Measurements from ENCODE around the gene PKIG.
"Not testable (repeated sequence)": the region's sequence is repeated elsewhere in the genome, so short reads cannot be mapped to it uniquely, and the experiment has no call there.

PKIG gene

DNA sequence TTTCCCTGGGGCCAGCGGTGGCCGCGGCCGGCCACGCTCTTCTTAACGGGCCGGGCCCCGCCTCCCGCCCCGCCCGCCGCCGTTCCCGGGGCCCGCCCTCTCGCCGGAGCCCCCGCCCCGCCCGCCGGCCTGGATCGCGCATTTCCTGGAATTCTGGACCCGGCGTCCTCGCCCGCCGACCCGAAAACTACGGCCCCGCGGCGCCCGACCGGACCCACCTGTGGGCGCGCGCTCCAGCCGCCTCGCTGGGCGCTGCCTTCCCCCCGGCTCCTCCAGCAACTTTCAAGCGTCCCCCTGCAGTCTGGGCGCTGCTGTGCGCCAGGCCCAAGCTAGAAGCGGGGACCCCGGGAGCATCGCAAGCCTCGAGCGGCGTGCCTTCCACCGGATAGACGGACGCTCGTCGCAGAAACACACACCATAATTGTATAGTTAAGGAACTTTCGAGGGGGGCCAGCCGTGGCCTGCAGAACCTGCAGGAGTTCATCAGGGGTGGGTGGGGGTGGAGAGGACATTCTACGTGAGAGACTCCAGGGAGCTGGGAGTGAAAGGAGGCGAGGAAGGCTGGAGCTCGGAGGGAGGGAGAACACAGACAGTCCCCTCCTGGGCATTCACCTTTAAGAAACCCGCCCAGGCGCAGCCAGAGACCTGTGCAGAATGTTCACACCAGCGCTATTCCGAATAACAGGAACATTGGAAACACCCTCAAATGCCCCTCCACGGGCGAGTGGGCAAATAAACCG, 69.5 kb downstream of the PKIG start, which contains the start of gene ADA:
ADA (minus strand) TSS at position 16 of the 740 bp plus-strand sequence. CDS start 92 bp downstream, outside the sequence.
- DNase-seq, result peak in 2 of 3 donors; percentile 32 to 37
- H3K27ac ChIP-seq (ENCODE audit: insufficient read depth, low read length, poor library complexity, severe bottlenecking), result peak within 1 kb of the TSS; percentile 75
- peaks cover 46% of the 10 kb centered on the region for H3K4me1 ChIP-seq (ENCODE audit: control insufficient read depth, insufficient read depth, low read length, poor library complexity, severe bottlenecking)
- H3K36me3 ChIP-seq (ENCODE audit: control insufficient read depth, insufficient read depth, low read length), result no peaks in the 10 kb centered on the region
- peak within 1 kb of the TSS; percentile 92 for H3K4me3 ChIP-seq (ENCODE audit: insufficient read depth, low read depth, low read length, poor library complexity, severe bottlenecking)
- no peaks in the 10 kb centered on the region for H3K9me3 ChIP-seq (ENCODE audit: control insufficient read depth, low read length)
- H3K27me3 ChIP-seq (replicated peaks; ENCODE audit: control insufficient read depth, insufficient read depth, low read length, poor library complexity, severe bottlenecking), result no peaks in the 10 kb centered on the region

DNA sequence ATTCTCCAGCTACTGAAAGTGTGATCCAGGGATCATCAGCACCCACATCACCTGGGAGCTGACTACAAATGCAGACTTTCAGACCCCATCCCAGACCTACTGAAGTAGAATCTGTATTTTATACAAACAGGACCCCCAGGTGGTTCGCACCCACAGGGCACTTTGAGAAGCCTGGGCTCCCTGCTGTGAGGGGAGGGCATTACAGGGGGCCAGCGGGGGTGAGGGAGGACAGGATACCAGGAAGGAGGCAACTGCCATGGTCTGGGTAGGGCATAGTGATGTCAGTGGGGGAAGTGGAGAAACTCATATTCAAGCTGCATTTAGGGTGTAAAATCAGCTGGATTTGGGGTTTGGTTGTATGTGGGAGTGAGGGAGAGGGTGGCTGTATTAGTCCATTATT, 71.2 kb downstream of the PKIG start:
- Histone ChIP-seq H3K36me3 (ENCODE audit: control insufficient read depth, insufficient read depth, low read length) (no peaks in the 10 kb centered on the region), H3K4me3 (ENCODE audit: insufficient read depth, low read depth, low read length, poor library complexity, severe bottlenecking) (no peak overlapping the region), H3K4me1 (ENCODE audit: control insufficient read depth, insufficient read depth, low read length, poor library complexity, severe bottlenecking) (peaks cover 31% of the 10 kb centered on the region), H3K27ac (ENCODE audit: insufficient read depth, low read length, poor library complexity, severe bottlenecking) (no peak overlapping the region), H3K27me3 (replicated peaks; ENCODE audit: control insufficient read depth, insufficient read depth, low read length, poor library complexity, severe bottlenecking) (no peaks in the 10 kb centered on the region), H3K9me3 (ENCODE audit: control insufficient read depth, low read length) (no peaks in the 10 kb centered on the region)
- no peak for DNase-seq

DNA sequence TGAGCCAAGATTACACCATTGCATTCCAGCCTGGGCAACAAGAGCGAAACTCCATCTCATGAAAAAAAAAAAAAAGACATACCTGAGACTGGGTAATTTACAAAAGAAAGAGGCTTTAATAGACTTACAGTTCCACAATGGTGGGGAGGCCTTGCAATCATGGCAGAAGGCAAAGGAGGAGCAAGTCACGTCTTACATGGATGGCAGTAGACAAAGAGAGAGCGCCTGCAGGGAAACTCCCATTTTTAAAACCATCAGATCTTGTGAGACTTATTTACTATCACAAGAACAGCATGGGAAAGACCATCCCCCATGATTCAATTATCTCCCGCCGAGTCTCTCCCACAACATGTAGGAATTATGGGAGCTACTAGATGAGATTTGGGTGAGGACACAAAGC, 71.8 kb downstream of the PKIG start:
- peaks cover 24% of the 10 kb centered on the region for H3K4me1 ChIP-seq (ENCODE audit: control insufficient read depth, insufficient read depth, low read length, poor library complexity, severe bottlenecking)
- H3K4me3 ChIP-seq (ENCODE audit: insufficient read depth, low read depth, low read length, poor library complexity, severe bottlenecking); H3K36me3 ChIP-seq (ENCODE audit: control insufficient read depth, insufficient read depth, low read length); DNase-seq; H3K27ac ChIP-seq (ENCODE audit: insufficient read depth, low read length, poor library complexity, severe bottlenecking); H3K27me3 ChIP-seq (replicated peaks; ENCODE audit: control insufficient read depth, insufficient read depth, low read length, poor library complexity, severe bottlenecking); H3K9me3 ChIP-seq (ENCODE audit: control insufficient read depth, low read length): not testable (repeated sequence)

DNA sequence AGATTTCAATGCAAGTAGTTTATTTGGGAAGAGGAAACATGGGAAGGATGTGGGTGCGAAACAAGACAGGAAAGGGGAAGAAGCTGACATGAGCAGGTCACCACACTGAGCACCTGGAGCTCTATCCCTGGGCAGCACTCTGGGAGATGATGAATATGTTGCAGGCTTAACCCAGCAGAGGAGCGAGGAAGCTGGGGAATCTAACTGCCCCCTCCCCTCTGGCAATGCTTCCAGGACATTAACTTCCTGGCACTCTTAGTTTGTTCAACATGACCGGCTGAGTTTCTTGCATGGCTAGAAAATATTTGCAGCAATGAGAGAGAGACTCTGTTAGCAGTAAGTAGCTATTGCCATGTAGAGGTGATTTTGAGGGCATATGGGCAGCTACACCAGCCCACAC, 74.1 kb downstream of the PKIG start:
- H3K9me3 ChIP-seq (ENCODE audit: control insufficient read depth, low read length), result no peaks in the 10 kb centered on the region
- H3K4me1 ChIP-seq (ENCODE audit: control insufficient read depth, insufficient read depth, low read length, poor library complexity, severe bottlenecking), result peaks cover 4% of the 10 kb centered on the region
- DNase-seq, result no peak
- H3K4me3 ChIP-seq (ENCODE audit: insufficient read depth, low read depth, low read length, poor library complexity, severe bottlenecking), result no peak overlapping the region
- H3K36me3 ChIP-seq (ENCODE audit: control insufficient read depth, insufficient read depth, low read length), result no peaks in the 10 kb centered on the region
- H3K27me3 ChIP-seq (replicated peaks; ENCODE audit: control insufficient read depth, insufficient read depth, low read length, poor library complexity, severe bottlenecking), result no peaks in the 10 kb centered on the region
- H3K27ac ChIP-seq (ENCODE audit: insufficient read depth, low read length, poor library complexity, severe bottlenecking), result no peak overlapping the region

DNA sequence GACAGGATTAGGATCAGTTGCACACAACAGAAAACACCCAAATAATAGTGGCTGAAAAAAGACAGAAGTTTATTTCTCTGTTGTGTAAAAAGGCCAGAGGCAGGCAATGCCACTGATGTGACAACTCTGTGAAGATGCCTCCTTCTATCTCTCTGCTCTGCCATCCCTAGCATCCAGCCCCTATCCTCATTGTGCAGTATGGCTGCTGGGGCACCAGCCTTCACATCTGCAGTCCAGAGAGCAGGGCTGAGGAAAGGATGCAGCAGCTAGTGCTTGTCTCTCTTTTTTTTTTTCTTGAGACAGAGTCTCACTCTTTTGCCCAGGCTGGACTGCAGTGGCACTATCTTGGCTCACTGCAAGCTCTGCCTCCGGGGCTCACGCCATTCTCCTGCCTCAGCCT, 75.5 kb downstream of the PKIG start:
- Histone ChIP-seq H3K9me3 (ENCODE audit: control insufficient read depth, low read length) (no peaks in the 10 kb centered on the region), H3K27me3 (replicated peaks; ENCODE audit: control insufficient read depth, insufficient read depth, low read length, poor library complexity, severe bottlenecking) (no peaks in the 10 kb centered on the region), H3K4me3 (ENCODE audit: insufficient read depth, low read depth, low read length, poor library complexity, severe bottlenecking) (no peak overlapping the region), H3K27ac (ENCODE audit: insufficient read depth, low read length, poor library complexity, severe bottlenecking) (no peak overlapping the region), H3K36me3 (ENCODE audit: control insufficient read depth, insufficient read depth, low read length) (peaks cover 2% of the 10 kb centered on the region), H3K4me1 (ENCODE audit: control insufficient read depth, insufficient read depth, low read length, poor library complexity, severe bottlenecking) (peaks cover 2% of the 10 kb centered on the region)
- no peak for DNase-seq

DNA sequence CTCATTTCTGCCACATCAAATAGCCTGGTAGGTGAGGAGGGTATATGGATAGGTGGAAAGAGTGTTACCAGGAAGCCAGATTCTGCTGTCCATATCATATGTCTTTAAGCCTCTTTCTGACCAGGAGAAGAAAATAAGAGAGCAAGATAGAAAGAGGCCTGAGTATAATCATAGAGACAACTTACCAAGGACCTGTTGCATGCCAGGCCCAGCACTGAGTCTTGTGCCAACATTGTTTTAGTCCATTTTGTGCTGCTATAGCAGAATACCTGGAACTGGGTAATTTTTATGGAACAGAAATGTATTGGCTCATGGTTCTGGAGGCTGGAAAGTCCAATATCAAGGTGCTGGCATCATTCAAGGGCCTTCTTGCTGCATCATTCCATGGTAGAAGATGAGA, 76.4 kb downstream of the PKIG start:
- no peaks in the 10 kb centered on the region for H3K27me3 ChIP-seq (replicated peaks; ENCODE audit: control insufficient read depth, insufficient read depth, low read length, poor library complexity, severe bottlenecking)
- H3K9me3 ChIP-seq (ENCODE audit: control insufficient read depth, low read length), result no peaks in the 10 kb centered on the region
- no peak for DNase-seq
- no peak overlapping the region for H3K27ac ChIP-seq (ENCODE audit: insufficient read depth, low read length, poor library complexity, severe bottlenecking)
- no peak overlapping the region for H3K4me3 ChIP-seq (ENCODE audit: insufficient read depth, low read depth, low read length, poor library complexity, severe bottlenecking)
- peaks cover 6% of the 10 kb centered on the region for H3K36me3 ChIP-seq (ENCODE audit: control insufficient read depth, insufficient read depth, low read length)
- H3K4me1 ChIP-seq (ENCODE audit: control insufficient read depth, insufficient read depth, low read length, poor library complexity, severe bottlenecking), result no peaks in the 10 kb centered on the region

DNA sequence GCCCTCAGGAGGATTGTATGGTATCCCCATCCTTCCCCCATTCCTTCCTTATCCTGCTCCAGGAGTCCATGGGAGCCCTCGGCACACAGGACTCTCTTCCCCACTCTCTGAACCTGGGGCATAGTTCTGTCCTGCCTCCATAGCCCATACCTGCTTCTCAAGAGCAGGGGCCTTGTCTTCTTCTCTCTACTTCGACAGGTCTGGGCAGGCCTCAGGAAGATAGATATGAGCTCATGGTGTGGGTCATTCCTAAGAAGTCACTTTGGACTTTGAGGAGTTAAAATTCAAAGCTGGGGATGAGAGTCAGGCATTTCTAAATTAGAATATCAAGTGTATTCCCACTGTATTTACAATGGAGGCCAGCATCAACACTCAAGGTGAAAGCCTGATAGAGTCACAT, 77.6 kb downstream of the PKIG start:
- DNase-seq, result no peak
- Histone ChIP-seq H3K36me3 (ENCODE audit: control insufficient read depth, insufficient read depth, low read length) (peaks cover 6% of the 10 kb centered on the region), H3K4me3 (ENCODE audit: insufficient read depth, low read depth, low read length, poor library complexity, severe bottlenecking) (no peak overlapping the region), H3K4me1 (ENCODE audit: control insufficient read depth, insufficient read depth, low read length, poor library complexity, severe bottlenecking) (no peaks in the 10 kb centered on the region), H3K27ac (ENCODE audit: insufficient read depth, low read length, poor library complexity, severe bottlenecking) (no peak overlapping the region), H3K9me3 (ENCODE audit: control insufficient read depth, low read length) (no peaks in the 10 kb centered on the region), H3K27me3 (replicated peaks; ENCODE audit: control insufficient read depth, insufficient read depth, low read length, poor library complexity, severe bottlenecking) (no peaks in the 10 kb centered on the region)

DNA sequence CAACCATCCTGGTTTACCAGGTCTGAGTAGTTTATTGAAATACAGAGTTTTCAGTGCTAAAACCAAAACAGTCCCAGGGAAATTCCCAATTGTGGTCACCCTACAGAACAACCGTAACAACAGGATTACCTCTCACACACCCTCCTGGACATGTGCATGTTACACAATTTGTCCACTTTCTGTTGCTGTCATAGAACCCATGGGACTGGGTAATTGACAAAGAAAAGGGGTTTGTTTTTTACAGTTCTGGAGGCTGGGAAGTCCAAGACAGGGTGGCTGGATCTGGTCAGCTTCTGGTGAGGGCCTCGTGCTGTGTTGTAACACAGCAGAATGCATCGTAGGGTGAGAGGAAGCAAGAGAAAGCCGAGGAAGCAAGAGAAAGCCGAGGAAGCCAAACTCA, 78.2 kb downstream of the PKIG start:
- Histone ChIP-seq H3K27me3 (replicated peaks; ENCODE audit: control insufficient read depth, insufficient read depth, low read length, poor library complexity, severe bottlenecking) (no peaks in the 10 kb centered on the region), H3K4me1 (ENCODE audit: control insufficient read depth, insufficient read depth, low read length, poor library complexity, severe bottlenecking) (no peaks in the 10 kb centered on the region), H3K9me3 (ENCODE audit: control insufficient read depth, low read length) (no peaks in the 10 kb centered on the region), H3K27ac (ENCODE audit: insufficient read depth, low read length, poor library complexity, severe bottlenecking) (no peak overlapping the region), H3K36me3 (ENCODE audit: control insufficient read depth, insufficient read depth, low read length) (peaks cover 6% of the 10 kb centered on the region), H3K4me3 (ENCODE audit: insufficient read depth, low read depth, low read length, poor library complexity, severe bottlenecking) (no peak overlapping the region)
- DNase-seq, result no peak

DNA sequence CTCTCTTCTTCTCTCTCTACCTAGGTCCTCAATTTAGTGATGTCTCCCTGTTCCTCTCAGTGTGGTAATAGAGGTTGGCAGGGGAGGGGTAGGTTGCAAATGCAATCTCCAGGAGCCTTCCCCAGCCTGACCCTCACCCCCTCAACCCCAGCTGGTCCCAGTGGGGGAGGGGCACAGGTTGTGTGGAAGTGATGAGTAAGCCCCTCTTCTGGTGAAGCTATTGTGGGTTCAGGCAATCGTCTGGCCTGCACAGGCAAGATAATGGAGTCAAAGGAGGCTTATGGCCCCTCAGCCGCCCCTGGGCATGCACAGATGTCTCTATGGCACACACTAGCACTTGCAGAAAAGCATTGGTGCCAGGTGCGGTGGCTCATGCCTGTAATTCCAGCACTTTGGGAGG, 79.9 kb downstream of the PKIG start:
- H3K4me3 ChIP-seq (ENCODE audit: insufficient read depth, low read depth, low read length, poor library complexity, severe bottlenecking), result no peak overlapping the region
- no peak for DNase-seq
- H3K9me3 ChIP-seq (ENCODE audit: control insufficient read depth, low read length), result no peaks in the 10 kb centered on the region
- H3K36me3 ChIP-seq (ENCODE audit: control insufficient read depth, insufficient read depth, low read length), result peaks cover 6% of the 10 kb centered on the region
- H3K27me3 ChIP-seq (replicated peaks; ENCODE audit: control insufficient read depth, insufficient read depth, low read length, poor library complexity, severe bottlenecking), result no peaks in the 10 kb centered on the region
- no peaks in the 10 kb centered on the region for H3K4me1 ChIP-seq (ENCODE audit: control insufficient read depth, insufficient read depth, low read length, poor library complexity, severe bottlenecking)
- H3K27ac ChIP-seq (ENCODE audit: insufficient read depth, low read length, poor library complexity, severe bottlenecking), result no peak overlapping the region

DNA sequence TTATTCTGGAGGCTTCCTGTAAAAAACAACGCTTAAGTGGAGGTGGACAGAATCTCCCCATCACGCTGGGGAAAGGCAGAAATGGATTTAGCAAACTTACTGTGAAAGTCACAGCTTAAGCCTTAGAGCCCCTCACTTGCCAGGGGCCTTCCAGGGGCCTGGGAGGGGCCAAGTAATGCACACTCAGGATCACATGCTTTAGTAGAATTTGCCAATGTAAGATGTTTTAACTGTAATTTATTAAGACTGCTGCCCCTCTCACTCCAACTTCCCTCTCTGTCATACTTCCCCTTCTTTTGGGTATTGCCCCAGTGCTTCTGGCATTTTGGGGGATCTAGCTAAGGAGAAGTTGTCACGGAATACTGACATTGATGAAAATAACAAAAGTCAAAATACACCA, 81.8 kb downstream of the PKIG start:
- peaks cover 6% of the 10 kb centered on the region for H3K36me3 ChIP-seq (ENCODE audit: control insufficient read depth, insufficient read depth, low read length)
- H3K9me3 ChIP-seq (ENCODE audit: control insufficient read depth, low read length), result no peaks in the 10 kb centered on the region
- no peak for DNase-seq
- no peaks in the 10 kb centered on the region for H3K27me3 ChIP-seq (replicated peaks; ENCODE audit: control insufficient read depth, insufficient read depth, low read length, poor library complexity, severe bottlenecking)
- no peak overlapping the region for H3K27ac ChIP-seq (ENCODE audit: insufficient read depth, low read length, poor library complexity, severe bottlenecking)
- H3K4me3 ChIP-seq (ENCODE audit: insufficient read depth, low read depth, low read length, poor library complexity, severe bottlenecking), result no peak overlapping the region
- H3K4me1 ChIP-seq (ENCODE audit: control insufficient read depth, insufficient read depth, low read length, poor library complexity, severe bottlenecking), result no peaks in the 10 kb centered on the region
